ENCODE measurements around the gene CTDSP2.
"Not testable (repeated sequence)": the region's sequence is repeated elsewhere in the genome, so short reads cannot be mapped to it uniquely, and the experiment has no call there.

Gene CTDSP2

DNA sequence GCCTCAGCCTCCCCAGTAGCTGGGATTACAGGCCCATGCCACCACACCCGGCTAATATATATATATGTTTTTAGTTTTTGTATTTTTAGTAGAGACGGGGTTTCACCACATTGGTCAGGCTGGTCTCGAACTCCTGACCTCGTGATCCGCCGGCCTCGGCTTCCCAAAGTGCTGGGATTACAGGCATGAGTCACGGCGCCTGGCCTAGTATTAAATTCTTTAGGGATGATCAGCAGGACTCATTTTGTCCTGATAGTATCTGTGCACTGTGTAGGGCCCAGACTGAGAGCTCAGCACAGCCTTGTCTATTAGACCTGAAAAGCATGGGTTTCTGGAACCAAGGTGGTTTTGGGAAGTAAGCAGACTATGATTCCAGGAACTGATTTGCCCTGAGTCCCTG is 34.5 kb upstream of the CTDSP2 start:
- not testable (repeated sequence) for DNase-seq

DNA sequence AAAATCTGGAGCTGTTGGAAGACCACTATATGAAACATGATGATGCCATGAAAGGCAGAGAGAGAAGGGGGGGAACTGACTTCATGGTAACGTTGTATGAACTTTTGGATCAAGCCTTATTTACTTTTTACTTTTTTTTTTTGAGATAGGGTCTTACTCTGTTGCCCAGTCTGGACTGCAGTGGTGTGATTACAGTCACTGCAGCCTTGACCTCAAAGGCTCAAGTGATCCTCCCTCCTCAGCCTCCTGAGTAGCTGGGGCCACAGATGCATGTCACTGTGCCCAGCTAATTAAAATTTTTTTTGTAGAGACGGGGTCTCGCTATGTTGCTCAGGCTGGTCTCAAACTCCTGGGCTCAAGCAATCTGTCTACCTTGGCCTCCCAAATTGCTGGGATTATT is 31.3 kb upstream of the CTDSP2 start:
- no peak for DNase-seq

DNA sequence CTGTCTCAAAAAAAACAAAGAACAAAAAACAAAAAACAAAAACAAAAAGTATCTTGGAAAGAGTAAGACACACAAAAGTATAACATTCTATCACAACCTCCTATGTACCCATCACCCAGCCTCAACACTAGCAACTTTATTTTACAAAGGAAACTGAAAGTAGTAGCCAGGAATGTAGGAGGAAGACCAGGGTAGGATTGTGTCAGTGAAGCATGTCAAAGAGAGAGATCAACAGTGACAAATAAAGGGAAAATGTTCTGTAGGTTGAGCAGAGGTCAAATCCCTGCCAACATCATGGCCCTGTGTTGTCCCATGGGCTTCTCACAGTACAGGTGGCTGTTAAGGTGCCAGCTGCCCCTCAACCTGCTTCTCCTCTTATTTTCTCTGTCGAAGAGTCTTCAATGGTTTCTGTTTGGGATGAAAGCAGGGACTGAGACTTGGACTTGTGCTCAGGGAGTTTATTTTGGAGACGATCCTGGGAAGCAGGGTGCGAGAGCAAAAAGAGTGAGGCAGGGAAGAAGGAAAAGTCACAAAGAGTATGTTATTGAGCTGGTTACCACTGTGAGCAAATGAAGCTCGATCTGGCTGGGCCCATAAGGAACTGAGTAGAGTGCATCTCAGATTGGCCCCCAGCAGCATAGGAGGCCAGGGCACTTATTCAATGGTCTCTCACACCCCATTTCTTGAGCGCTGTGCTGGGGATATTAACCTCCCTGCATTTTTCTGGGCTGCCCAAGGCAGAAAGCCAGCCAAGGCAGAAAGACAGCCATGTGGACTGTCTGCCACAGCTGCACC is 29.4 kb upstream of the CTDSP2 start:
- peak; percentile 66 for DNase-seq

DNA sequence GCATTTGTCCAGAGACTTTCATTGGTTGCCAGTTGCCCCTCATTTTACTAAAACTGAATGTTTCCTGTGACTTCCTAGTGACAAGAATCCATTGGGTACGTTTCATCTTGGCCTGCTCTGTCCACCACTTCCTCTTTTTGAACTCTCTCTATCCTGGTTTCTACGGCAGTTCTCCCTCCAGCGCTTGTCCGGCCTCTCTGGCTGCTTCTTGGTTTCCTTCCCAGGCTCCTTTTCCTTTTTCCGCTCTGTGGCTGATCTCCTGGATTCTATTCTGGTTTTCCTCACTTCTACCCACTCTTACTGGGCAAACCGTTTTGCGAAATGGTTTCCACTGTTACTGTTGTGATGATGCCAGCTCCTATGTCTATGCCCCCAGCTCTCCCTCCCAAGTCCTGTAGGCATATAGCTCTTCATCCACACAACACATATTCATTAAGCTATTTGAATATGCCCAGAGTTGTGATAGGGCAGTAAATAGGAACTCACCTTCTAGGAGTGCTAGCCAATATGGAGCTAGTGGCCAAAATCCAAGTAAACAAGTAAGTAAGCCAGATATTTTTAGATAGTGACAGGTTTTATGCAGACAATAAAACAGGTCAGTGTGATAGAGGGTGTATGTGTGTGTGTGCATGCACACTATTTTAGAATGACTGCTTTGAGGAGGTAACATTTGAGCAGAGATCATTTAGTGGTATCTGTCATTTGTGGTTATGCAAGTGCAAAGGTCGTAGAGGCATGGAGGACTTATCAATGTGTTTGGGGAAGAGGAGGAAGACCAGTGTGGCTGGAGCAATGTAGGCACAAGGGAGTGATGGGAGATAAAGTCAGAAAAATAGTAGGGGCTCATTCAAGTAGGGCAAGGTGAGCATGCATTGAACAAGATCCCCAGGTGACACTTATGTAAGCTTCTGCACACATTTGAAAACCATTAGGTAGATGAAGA is 27.9 kb upstream of the CTDSP2 start:
- peak; percentile 61 for DNase-seq

DNA sequence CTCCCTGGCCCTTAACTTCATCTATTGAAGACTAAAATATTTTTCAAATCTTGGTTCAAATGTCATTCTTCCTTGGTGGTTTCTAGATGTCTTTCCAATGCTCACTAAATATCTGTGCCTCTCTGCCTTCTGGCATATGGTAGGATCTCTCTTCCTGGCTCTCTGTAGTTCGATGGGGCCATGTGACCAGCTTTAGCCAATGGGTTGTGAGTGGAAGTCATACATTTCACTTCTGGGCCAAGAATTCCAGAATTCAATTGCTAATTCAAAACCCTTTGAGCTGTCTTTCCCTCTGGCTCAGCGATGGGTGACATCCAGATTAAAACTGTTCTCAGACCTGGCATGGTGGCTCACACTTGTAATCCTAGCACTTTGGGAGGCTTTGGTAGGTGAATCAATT is 25.8 kb upstream of the CTDSP2 start:
- DNase-seq = no peak

DNA sequence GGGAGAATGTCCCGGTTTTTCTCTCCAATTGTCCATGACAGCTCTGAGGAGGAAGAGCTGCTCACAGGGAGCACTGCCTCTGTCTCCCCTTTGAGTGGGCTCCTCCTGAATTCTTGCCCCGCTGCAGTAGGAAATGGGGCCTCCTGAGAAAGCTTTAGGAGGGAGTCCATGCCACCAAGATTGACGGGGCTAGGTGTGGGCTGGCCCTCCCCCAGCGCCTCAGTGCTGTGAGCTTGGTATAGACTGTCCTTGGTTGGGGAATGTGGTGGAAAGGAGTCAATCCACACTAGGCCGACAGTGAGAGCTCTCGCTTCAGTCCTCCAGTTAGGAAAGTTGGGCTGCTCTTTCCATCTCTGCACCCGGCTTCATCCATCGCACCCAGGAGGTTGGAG is 23.4 kb upstream of the CTDSP2 start:
- DNase-seq = no peak

DNA sequence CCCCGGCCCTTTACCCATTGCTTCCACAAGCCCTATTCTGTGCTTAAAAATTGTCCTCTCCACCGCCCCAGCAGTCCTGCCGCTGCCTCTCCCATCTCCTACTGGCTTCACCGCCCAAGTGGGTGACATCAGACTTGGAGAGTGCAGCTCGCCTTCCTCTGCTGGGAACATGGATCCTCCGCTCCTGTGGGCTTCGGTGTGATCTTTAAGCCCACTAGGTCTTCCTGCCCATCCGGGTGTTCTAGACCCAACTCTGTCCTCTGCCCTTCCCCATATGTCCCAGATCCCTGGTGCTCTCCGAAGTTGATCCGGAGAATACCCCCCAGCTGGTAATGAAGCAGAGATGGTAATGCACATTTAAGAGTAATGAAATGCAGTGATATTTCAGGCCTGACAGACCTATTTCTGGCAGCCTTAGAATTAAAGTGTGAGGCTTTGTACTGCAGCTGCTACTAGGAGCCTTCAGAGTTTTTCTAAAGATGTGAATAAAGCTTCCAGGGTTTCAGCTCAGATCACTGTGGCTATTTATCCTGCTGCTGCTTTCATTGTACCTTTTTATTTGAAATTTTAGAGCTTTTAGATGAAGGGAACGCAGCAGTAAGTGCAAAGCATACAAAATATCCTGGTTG is 22.9 kb upstream of the CTDSP2 start:
- DNase-seq = no peak

DNA sequence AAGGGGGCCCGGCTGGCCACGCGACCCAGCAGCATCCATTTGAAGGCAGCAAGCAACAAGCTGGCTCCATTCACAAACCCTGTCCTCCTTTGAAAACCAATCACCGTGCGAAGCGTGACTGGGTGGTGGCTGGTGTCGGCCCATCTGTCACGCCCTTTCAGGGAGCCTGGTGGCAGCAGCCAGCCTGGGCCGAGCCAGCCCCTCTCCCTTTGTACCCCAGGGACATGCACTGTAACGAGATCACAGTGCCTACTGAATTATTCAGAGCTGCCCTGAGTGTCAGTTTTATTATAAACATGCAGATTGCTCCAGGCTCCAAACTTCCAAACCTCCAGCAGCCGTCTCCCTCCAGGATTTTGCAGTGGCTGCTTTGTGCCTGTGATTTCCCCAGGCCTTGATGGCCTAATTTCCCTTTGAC is 22.3 kb upstream of the CTDSP2 start:
- DNase-seq = no peak

DNA sequence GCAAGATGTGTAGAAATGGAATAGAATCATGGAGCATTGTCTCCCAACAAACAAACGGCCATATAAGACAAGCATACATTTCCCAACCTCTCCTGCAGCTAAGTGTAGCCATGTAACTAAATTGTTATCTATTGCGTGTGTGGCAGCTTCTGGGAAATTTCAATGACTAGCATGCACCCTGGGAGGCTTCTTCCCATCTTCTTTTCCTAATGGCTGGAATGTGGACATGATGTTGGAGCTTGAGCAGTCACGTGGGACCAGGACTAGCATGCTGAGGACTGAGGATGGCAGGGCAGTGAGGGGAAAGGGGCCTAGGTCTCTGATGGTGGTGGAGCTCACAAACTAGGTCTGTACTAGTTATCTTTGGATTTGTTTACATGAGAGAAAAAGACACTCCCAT is 21.7 kb upstream of the CTDSP2 start:
- no peak for DNase-seq

DNA sequence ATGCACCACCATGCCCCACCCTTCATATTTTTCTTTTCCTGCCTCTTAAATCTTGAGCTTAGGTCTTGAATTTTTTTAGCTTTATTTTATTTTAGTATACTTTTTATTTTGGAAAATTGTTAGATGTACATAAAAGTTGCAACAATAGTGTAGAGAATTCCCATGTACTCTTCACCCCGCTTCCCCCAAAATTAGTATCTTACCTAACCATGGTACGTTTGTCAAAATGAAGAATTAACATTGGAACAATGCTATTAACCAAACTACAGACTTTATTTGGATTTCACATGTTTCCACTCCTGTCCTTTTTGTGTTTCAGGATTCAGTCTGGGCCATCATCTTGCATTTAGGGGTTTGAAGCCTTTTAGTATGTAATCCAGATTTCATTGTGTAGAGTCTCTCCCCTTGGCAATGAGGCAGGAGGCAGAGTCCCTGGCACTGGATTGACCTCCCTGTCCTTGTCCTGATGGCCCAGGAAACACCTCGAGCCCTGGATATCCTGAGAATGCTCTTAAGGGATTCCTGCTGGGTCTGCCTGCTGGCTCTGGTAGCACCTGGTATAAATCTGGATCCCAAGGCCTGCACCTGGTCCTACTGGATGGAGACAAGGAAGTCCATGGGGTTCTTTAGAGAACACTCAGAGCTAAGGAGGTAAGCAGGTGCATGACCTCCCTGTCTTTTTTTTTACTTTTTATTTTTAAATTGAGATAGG is 19.9 kb upstream of the CTDSP2 start:
- DNase-seq = no peak

DNA sequence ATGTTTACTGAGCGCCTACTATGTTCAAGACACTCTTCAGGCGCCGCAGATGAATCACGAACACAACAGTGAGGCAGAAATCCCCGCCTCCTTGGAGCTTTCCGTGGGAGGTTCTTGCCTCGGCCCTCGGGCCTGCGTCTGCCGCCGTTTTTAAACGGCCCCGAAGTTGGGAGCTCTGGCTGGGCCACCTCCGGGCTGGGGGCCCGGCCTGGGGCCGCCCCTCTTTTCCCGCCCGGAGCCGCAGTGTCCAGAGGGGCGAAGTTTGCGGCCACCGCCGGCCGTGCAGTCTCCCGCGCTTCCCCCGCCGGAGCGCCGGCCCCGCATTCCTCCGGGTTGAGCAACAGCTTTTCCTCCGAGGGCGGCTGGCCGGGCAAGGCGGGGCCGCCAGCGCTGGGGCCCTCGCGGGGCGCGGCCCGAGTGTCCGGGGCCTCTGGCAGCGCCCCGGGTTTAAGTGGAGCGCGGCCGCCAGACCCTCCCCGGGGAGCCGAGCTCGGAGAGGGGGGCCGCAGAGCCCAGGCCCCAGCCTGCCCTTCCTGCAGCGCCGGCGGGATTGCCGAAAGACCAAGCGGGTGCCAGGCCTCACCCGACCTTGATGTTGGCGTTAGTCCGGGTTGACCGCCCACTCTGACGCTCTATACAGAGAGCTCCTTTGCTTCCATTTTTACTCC is 18.7 kb upstream of the CTDSP2 start:
- peak; percentile 73 for DNase-seq

DNA sequence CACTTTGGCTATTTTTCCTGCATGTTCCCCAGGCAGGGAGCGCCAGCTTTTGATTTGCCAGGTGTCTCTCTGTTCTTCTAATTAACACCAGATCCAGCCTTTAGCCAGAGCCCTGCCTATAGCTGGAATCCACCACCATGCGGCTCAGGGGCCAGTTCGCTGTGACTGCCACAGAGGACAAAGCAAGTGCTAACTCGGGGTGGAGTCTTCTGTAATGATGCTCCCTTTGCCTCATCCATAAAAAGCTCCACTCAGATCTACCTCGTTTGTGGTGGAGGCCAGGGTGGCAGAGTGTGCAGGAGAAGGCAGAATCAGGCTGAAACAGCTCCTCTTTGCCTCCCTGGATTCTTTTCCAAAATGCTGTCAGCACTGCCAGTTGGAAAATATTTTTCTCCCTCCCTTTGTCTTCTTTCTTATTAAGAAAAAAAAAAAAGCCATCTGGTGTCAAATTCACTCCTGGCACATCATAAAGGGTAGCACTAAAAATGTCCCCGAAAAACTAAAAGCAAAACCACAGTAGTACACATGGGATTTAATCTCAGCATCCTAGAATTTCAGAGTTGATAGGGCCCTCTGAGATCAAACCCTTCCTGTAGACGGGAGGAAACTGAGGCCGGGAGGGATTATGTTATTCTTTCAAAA is 18.0 kb upstream of the CTDSP2 start:
- DNase-seq = no peak

DNA sequence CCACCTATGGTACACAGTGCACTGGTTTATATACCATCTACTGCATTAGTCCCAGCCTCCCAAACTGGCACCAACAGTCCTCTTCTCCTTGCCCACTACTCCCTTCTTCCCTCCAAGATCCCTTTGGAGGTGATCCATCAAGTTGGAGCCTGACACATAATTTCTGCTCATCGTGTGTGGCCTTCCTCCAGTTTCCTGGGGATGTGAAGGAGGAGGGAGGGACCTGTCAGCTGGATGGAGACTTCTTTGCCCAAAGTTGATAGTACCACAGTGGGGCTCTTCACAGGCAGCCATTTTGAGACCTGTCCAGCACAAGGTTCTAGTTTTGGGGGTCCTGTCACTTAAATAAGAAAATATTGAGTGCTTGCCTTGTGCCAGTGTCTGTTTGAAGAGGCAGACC is 17.1 kb upstream of the CTDSP2 start:
- no peak for DNase-seq

DNA sequence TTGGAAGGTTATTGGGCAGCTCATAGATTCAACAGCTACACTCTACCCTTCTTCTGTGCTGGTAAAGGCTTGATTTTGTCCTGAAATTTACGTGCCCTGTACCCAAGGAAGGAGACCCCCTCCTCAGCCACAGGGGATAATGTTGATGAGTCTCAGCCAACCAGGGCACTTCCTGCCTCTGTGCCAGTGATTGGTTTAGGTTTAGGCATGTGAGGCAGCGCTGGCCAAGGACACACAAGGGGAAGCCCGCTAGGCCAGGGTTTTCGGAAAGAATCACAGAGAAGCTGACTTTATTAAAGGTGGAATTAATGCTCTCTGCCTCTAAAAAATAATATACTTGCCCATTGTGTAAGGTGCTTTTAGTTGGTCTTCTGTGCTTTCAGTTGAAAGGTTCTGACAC is 15.4 kb upstream of the CTDSP2 start:
- DNase-seq = no peak

DNA sequence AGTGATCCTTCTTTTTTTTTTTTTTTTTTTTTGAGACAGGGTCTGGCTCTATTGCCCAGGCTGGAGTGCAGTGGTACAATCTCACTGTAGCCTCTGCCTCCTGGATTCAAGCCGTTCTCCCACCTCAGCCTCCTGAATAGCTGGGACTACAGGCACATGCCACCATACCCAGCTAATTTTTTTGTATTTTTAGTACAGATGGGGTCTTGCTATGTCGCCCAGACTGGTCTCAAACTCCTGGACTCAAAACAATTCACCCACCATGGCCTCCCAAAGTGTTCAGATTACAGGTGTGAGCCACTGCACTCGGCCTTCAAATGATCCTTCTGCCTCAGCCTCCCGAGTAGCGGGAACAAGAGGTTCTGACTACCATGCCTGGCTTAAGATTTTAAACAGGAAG is 14.4 kb upstream of the CTDSP2 start:
- not testable (repeated sequence) for DNase-seq

DNA sequence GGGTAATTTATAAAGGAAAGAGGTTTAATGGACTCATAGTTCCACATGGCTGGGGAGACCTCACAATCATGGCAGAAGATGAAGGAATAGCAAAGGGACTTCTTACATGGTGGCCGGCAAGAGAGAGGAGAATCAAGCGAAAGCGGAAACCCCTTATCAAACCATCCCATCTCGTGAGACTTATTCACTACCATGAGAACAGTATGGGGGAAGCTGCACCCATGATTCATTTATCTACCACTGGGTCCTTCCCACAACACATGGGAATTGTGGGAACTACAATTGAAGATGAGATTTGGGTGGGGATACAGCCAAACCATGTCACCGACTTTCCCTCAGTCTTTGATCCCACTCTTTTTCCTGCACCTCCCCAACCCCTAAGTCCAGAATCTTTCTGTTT is 12.6 kb upstream of the CTDSP2 start:
- no peak for DNase-seq

DNA sequence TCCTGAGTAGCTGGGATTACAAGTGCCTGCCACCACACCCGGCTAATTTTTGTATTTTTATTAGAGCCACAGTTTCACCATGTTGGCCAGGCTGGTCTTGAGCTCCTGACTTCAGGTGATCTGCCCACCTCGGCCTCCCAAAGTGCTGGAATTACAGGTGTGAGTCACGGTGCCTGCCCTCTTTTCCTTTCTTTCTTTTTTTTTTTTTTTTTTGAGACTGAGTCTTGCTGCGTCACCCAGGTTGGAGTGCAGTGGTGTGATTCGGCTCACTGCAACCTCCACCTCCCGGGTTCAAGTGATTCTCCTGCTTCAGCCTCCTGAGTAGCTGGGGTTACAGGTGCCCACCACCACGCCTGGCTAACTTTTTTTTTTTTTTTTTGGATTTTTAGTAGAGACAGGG is 11.6 kb upstream of the CTDSP2 start:
- not testable (repeated sequence) for DNase-seq

DNA sequence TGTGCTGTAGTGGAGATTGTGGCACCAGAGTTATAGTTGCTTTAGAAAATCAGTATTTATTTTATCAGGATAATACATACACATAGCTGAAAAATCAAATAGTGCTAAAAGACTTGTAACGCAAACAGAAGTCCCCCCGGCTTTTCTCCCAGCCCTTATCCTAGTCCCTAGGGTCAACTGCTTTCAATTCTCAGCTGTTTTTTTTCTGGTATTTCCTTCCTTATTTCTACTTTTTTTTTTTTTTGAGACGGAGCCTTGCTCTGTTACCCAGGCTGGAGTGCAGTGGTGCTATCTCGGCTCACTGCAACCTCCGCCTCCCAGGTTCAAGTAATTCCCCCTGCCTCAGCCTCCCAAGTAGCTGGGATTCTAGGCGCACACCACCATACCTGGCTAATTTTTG is 8.4 kb upstream of the CTDSP2 start:
- no peak for DNase-seq

DNA sequence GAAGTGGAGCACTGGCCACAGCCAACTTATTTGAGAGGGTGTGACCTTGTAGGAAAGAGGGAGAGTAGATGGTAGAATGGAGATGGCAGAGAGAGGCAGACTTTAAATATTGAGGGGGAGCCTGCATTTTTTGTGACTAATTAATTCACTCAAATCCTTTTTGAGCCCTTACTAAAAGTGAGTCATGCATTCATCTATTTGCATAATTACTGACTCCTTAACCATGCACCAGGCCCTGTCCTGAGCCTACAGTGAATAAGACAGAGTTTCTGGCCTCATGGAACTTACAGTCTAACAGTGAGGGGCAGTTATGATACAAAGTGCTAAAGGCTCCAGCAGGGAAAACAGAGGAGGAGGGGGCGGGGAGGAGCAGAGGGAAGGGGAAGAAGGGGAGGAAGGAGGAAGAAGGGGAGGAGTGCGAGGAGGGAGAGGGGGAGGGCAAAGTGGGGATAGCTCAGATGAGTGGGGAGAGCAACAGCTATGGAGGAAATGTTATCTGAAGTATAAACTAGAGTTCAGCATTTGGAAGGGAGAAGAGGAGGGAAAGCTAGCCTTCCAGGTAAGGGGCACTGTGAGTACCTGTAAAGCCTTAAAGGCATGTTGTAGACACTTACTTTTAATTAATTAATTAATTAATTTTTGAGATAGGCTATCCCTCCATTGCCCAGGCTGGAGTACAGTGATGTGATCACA is 7.5 kb upstream of the CTDSP2 start:
- no peak for DNase-seq

DNA sequence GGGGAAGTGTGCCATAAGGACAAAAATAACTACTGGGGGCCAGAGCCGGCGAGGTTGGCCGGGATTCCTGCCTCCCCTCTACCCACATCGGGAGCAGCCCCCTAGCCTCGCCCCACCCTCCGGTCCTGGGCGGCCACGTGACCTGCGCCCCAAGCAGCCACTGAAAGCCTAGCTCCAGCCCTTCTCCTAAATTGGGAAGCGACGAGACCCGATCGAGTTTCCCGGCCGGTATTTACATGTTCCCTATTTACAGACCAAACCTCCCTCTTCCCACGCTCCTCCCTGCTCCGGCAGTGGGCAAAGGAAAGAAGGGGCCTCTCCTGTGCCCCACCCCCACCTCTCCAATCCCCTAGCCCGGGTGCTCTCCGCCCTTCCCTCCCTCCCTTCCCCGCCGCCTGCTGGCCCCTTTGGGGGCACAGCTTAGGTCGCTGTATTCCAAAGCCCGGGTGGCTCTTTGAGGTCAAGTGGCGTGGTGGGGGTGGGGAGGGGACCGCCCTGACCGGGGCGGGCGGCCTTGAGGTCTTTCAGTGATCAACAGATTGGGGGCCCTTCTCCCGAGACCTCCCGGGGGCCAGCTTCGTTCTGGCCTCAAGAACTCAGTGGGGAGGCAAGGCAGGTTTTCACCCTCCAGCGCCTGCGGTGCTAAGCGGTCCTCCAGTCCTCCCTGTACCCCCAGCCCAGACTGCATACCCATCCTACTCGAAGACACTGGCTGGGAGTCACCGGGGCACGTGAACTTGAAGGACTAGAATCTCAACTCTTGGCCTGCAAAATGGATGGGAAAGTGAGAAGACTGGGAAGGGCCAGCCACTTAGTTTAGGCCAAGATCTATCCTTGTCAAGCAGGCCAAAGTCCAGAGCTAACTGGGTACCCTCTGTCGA is 6.3 kb upstream of the CTDSP2 start:
- DNase-seq = peak; percentile 36
